ENCODE data around the gene YIF1B.

GRCh38 chr19:38289955-38290354 lies 25.8 kb downstream of the YIF1B start:
- no peak for TF ChIP-seq CTCF (optimal IDR thresholded peaks at IDR 0.05 in 1 of 3, IDR thresholded peaks at IDR 0.05 in 1 of 3, conservative IDR thresholded peaks at IDR 0.05 in 1 of 3; ENCODE audit: extremely low read depth in 1 of 3, insufficient read depth in 2 of 3, low read length in 3 of 3)
- no peak for TF ChIP-seq EZH2 (IDR thresholded peaks at IDR 0.05; ENCODE audit: low read length)
